ENCODE results near the gene ZSCAN5A. TPM values are rescaled to one million over a fixed set of nuclear protein-coding genes. Genes with fewer than 3 reads are reported as not detected.
"Not testable (repeated sequence)": the region's sequence is repeated elsewhere in the genome, so short reads cannot be mapped to it uniquely, and the experiment has no call there.

Gene ZSCAN5A
- total and polyA plus RNA-seq, 2 donors (not counting 1 experiment from before 2014, with no cell fraction given): 5.2 to 24.8 TPM

- H3K27me3 Mint-ChIP-seq: no peaks in the 10 kb centered on the region
- no peaks in the 10 kb centered on the region for H3K36me3 ChIP-seq (replicated peaks in 1 of 2; ENCODE audit: control extremely low read depth in 1 of 2, control insufficient read depth in 1 of 2, extremely low read depth in 1 of 2, insufficient read depth in 2 of 2, low read length in 1 of 2)
Observed at GRCh38 chr19:56263319-56263718, 51.3 kb downstream of the ZSCAN5A start.

GRCh38 chr19:56261932-56262331 is 52.7 kb downstream of the ZSCAN5A start:
- ATAC-seq (ENCODE audit: low read depth); intact Hi-C loops (cut with micrococcal nuclease); POLR2A ChIA-PET; H3K79me2 ChIP-seq (ENCODE audit: control insufficient read depth, insufficient read depth, low read length); H3K9me3 Mint-ChIP-seq (ENCODE audit: insufficient read depth); H4K20me1 ChIP-seq (ENCODE audit: control insufficient read depth, insufficient read depth, low read length, poor library complexity, severe bottlenecking); H3K9me3 ChIP-seq (ENCODE audit: control extremely low read depth in 1 of 3, control insufficient read depth in 2 of 3, insufficient read depth in 1 of 3, low read length in 2 of 3); H3K4me1 ChIP-seq (ENCODE audit: control insufficient read depth in 2 of 2, insufficient read depth in 2 of 2, low read length in 2 of 2); H3K4me3 Mint-ChIP-seq; DNase-seq; H3K27me3 ChIP-seq (replicated peaks in 1 of 4; ENCODE audit: control extremely low read depth in 1 of 4, control insufficient read depth in 3 of 4, insufficient read depth in 4 of 4, low read length in 3 of 4); H3K9ac ChIP-seq (ENCODE audit: low read length); H3K27ac ChIP-seq (ENCODE audit: low read length in 2 of 2); H3K4me2 ChIP-seq (replicated peaks; ENCODE audit: low read depth, low read length, poor library complexity, severe bottlenecking); H2AFZ ChIP-seq (ENCODE audit: insufficient read depth, low read depth, low read length, poor library complexity, severe bottlenecking); H3K27ac Mint-ChIP-seq; H3K36me3 ChIP-seq (replicated peaks in 1 of 2; ENCODE audit: control extremely low read depth in 1 of 2, control insufficient read depth in 1 of 2, extremely low read depth in 1 of 2, insufficient read depth in 2 of 2, low read length in 1 of 2); H3K4me1 Mint-ChIP-seq; H3K4me3 ChIP-seq (ENCODE audit: control extremely low read depth in 1 of 5, extremely low read depth in 1 of 5, insufficient read depth in 1 of 5, low read depth in 2 of 5, low read length in 4 of 5); H3K27me3 Mint-ChIP-seq: not testable (repeated sequence)
- CTCF ChIA-PET: interaction anchor here (1.1 to 2.0 kb wide), 2 partner anchors 9 to 71 kb away, joined by 4 to 7 read pairs; no protein-coding TSS in a partner anchor
- WGBS (ENCODE audit: insufficient coverage): 100% methylated on average over 2 of the region's 6 CpGs

More at GRCh38 chr19:56263319-56263718, 51.3 kb downstream of the ZSCAN5A start:
- intact Hi-C loops (cut with micrococcal nuclease): no loop called here
- H3K27ac Mint-ChIP-seq: no peak overlapping the region
- Histone ChIP-seq H3K9ac (ENCODE audit: low read length) (no peak overlapping the region), H3K4me1 (ENCODE audit: control insufficient read depth in 2 of 2, insufficient read depth in 2 of 2, low read length in 2 of 2) (no peaks in the 10 kb centered on the region), H3K27ac (ENCODE audit: low read length in 2 of 2) (no peak overlapping the region), H3K4me2 (replicated peaks; ENCODE audit: low read depth, low read length, poor library complexity, severe bottlenecking) (no peak overlapping the region), H3K4me3 (ENCODE audit: control extremely low read depth in 1 of 5, extremely low read depth in 1 of 5, insufficient read depth in 1 of 5, low read depth in 2 of 5, low read length in 4 of 5) (no peak overlapping the region), H4K20me1 (ENCODE audit: control insufficient read depth, insufficient read depth, low read length, poor library complexity, severe bottlenecking) (no peaks in the 10 kb centered on the region), H3K79me2 (ENCODE audit: control insufficient read depth, insufficient read depth, low read length) (no peaks in the 10 kb centered on the region), H3K9me3 (ENCODE audit: control extremely low read depth in 1 of 3, control insufficient read depth in 2 of 3, insufficient read depth in 1 of 3, low read length in 2 of 3) (no peaks in the 10 kb centered on the region), H2AFZ (ENCODE audit: insufficient read depth, low read depth, low read length, poor library complexity, severe bottlenecking) (no peak overlapping the region), H3K27me3 (replicated peaks in 1 of 4; ENCODE audit: control extremely low read depth in 1 of 4, control insufficient read depth in 3 of 4, insufficient read depth in 4 of 4, low read length in 3 of 4) (no peaks in the 10 kb centered on the region)
- H3K9me3 Mint-ChIP-seq (ENCODE audit: insufficient read depth): no peaks in the 10 kb centered on the region
- CTCF ChIA-PET: interaction anchor here (2.5 kb wide), 1 partner anchor 70 kb away, joined by 9 read pairs; no protein-coding TSS in a partner anchor
- H3K4me3 Mint-ChIP-seq: no peak overlapping the region
- DNase-seq: no peak
- POLR2A ChIA-PET: no interaction called here
- WGBS (ENCODE audit: insufficient coverage): no CpG with 5 or more reads among the region's 5 CpGs
- TF ChIP-seq, protein P1, sequence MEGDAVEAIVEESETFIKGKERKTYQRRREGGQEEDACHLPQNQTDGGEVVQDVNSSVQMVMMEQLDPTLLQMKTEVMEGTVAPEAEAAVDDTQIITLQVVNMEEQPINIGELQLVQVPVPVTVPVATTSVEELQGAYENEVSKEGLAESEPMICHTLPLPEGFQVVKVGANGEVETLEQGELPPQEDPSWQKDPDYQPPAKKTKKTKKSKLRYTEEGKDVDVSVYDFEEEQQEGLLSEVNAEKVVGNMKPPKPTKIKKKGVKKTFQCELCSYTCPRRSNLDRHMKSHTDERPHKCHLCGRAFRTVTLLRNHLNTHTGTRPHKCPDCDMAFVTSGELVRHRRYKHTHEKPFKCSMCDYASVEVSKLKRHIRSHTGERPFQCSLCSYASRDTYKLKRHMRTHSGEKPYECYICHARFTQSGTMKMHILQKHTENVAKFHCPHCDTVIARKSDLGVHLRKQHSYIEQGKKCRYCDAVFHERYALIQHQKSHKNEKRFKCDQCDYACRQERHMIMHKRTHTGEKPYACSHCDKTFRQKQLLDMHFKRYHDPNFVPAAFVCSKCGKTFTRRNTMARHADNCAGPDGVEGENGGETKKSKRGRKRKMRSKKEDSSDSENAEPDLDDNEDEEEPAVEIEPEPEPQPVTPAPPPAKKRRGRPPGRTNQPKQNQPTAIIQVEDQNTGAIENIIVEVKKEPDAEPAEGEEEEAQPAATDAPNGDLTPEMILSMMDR (IDR thresholded peaks at IDR 0.05): no peak
- ATAC-seq (ENCODE audit: low read depth): no peak
- H3K4me1 Mint-ChIP-seq: no peaks in the 10 kb centered on the region

Measured in B cell (primary cell).